8988T (cell line): ENCODE data around the gene MAST2.
A peak's percentile ranks its signal among the peaks of the same experiment; 100 is the strongest.
"Not testable (repeated sequence)": the region's sequence is repeated elsewhere in the genome, so short reads cannot be mapped to it uniquely, and the experiment has no call there.

Experiments used
- DNase-seq: peaks from one replicate; pipeline ENCODE4 v3.0.0; 2011

Gene MAST2

GRCh38 chr1:46030876-46031660 lies 227.7 kb downstream of the MAST2 start:
- no peak for DNase-seq

GRCh38 chr1:46034601-46035516 lies 231.4 kb downstream of the MAST2 start:
- no peak for DNase-seq

- DNase-seq = peak; percentile 43
Observed at GRCh38 chr1:46036894-46037839, 233.8 kb downstream of the MAST2 start.

- no peak for DNase-seq
Observed at GRCh38 chr1:46039571-46040052, 236.2 kb downstream of the MAST2 start.

- DNase-seq = no peak
Observed at GRCh38 chr1:46041551-46041950, 238.1 kb downstream of the MAST2 start.

GRCh38 chr1:46041974-46042373 lies 238.6 kb downstream of the MAST2 start:
- no peak for DNase-seq

GRCh38 chr1:46043458-46044017 lies 240.1 kb downstream of the MAST2 start:
- DNase-seq = no peak

- no peak for DNase-seq
Observed at GRCh38 chr1:46044116-46044515, 240.7 kb downstream of the MAST2 start.

- DNase-seq = no peak
Observed at GRCh38 chr1:46053734-46054133, 250.3 kb downstream of the MAST2 start.

- DNase-seq = no peak
Observed at GRCh38 chr1:46056325-46056724, 252.9 kb downstream of the MAST2 start.

- DNase-seq = not testable (repeated sequence)
Observed at GRCh38 chr1:46057215-46057614, 253.8 kb downstream of the MAST2 start.

GRCh38 chr1:46057781-46058180 lies 254.4 kb downstream of the MAST2 start:
- DNase-seq = no peak

- no peak for DNase-seq
Observed at GRCh38 chr1:46058936-46059335, 255.5 kb downstream of the MAST2 start.

- DNase-seq = no peak
Observed at GRCh38 chr1:46061146-46061545, 257.7 kb downstream of the MAST2 start.

- no peak for DNase-seq
Observed at GRCh38 chr1:46062651-46063319, 259.4 kb downstream of the MAST2 start.

GRCh38 chr1:46064708-46065107 lies 261.3 kb downstream of the MAST2 start:
- DNase-seq = no peak

- no peak for DNase-seq
Observed at GRCh38 chr1:46065405-46065804, 262.0 kb downstream of the MAST2 start.

- no peak for DNase-seq
Observed at GRCh38 chr1:46067652-46068051, 264.2 kb downstream of the MAST2 start.

GRCh38 chr1:46068525-46068924 lies 265.1 kb downstream of the MAST2 start:
- DNase-seq = no peak

GRCh38 chr1:46070164-46070814 lies 266.9 kb downstream of the MAST2 start:
- no peak for DNase-seq

- no peak for DNase-seq
Observed at GRCh38 chr1:46072975-46073374, 269.6 kb downstream of the MAST2 start.
